ENCODE results near the gene IQGAP2. TPM values are rescaled to one million over a fixed set of nuclear protein-coding genes. Genes with fewer than 3 reads are reported as not detected.

IQGAP2 gene
- total RNA-seq, 6 donors from 2014 or later = 24.3 to 57.6 (median 28.9) TPM

- DNase-seq = no peak
- no peaks in the 10 kb centered on the region for H3K36me3 ChIP-seq
- no peak overlapping the region for H3K27ac ChIP-seq
- no peak for ATAC-seq (ENCODE audit: low FRiP score in 2 of 2)
- H3K4me3 ChIP-seq = no peak overlapping the region
- no peak for TF ChIP-seq POLR2A (IDR thresholded peaks at IDR 0.05)
- no peak for TF ChIP-seq CTCF (IDR thresholded peaks at IDR 0.05)
- no peak for TF ChIP-seq EP300 (IDR thresholded peaks at IDR 0.05)
- TF ChIP-seq POLR2AphosphoS5 (IDR thresholded peaks at IDR 0.05) = no peak
- H3K9me3 ChIP-seq = no peaks in the 10 kb centered on the region
- peaks cover 0 to 5% (median 0%) of the 10 kb centered on the region in 4 donors for H3K4me1 ChIP-seq
- H3K27me3 ChIP-seq = no peaks in the 10 kb centered on the region
These were observed 173.4 kb downstream of the IQGAP2 start for GRCh38 chr5:76576450-76576849.

DNA sequence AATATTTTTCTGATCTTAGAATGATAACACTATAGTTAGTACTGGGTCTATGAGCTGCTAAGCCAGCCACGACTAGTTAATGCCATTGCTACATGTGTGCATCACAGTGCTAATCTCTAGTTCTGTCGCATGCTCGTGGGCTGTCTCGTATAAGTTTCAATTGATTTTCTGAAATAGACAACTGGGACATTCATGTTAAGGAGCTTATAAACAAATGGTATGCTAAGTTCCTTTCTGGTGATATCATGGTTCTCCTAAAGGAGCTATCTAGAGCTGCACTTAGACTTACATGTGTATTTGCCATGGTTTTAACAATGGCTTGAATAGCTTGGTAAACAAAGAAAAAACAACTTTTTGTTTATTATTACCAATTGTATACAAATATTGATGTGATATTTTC, 173.9 kb downstream of the IQGAP2 start:
- no peaks in the 10 kb centered on the region for H3K9me3 ChIP-seq
- H3K27me3 ChIP-seq = no peaks in the 10 kb centered on the region
- H3K4me3 ChIP-seq = no peak overlapping the region
- WGBS, 2 donors = 86 to 88% methylated on average over 4 of the region's 4 CpGs
- no peak for DNase-seq
- no peak for ATAC-seq (ENCODE audit: low FRiP score in 2 of 2)
- no peak overlapping the region for H3K27ac ChIP-seq
- peaks cover 0 to 5% (median 0%) of the 10 kb centered on the region in 4 donors for H3K4me1 ChIP-seq
- H3K36me3 ChIP-seq = no peaks in the 10 kb centered on the region
- no peak for TF ChIP-seq POLR2A (IDR thresholded peaks at IDR 0.05)
- no peak for TF ChIP-seq CTCF (IDR thresholded peaks at IDR 0.05)
- TF ChIP-seq POLR2AphosphoS5 (IDR thresholded peaks at IDR 0.05) = no peak
- no peak for TF ChIP-seq EP300 (IDR thresholded peaks at IDR 0.05)

DNA sequence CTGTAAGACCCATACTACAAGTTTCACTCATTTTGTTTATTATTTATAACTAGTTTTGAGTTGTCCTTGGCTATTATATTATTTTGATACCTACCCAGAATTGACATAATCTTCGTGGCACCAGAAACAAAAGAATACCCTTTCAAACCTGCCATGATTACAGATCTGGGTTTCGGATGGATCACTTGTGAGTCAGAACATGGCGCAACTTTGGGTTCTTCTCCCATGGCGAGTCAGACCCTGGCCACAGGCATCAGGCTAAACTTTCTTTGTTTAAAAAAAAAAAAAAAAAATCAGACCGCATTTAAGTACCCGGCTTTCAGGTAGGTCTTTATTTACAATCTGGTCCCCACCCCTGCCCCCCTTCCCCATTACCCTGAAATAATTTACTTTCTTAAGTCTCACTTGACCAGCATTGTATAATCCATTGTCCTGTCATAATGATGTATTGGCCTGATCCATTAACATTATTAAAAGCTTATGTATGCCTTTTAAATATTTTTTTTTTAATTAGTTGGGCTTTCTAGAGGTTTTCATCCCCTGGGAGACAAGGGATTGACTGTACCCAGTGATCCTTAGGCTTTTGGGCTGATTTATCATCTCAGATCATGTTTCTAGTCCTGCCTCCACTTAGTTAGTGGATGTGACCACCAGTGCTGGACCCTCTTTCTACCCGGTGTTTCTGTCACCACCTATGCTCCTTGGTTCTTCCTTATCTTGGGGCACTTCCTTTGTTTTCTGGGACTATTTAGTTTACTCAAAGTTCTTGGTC, 176.3 kb downstream of the IQGAP2 start:
- 74 to 75% methylated on average over 7 of the region's 7 CpGs for WGBS, 2 donors
- no peak for DNase-seq
- peaks cover 0 to 6% (median 4%) of the 10 kb centered on the region in 4 donors for H3K4me1 ChIP-seq
- no peaks in the 10 kb centered on the region for H3K9me3 ChIP-seq
- H3K4me3 ChIP-seq = no peak overlapping the region
- H3K27ac ChIP-seq = no peak overlapping the region
- no peak for ATAC-seq (ENCODE audit: low FRiP score in 2 of 2)
- no peaks in the 10 kb centered on the region for H3K36me3 ChIP-seq
- TF ChIP-seq POLR2AphosphoS5 (IDR thresholded peaks at IDR 0.05) (no peak), POLR2A (IDR thresholded peaks at IDR 0.05) (no peak), EP300 (IDR thresholded peaks at IDR 0.05) (no peak), CTCF (IDR thresholded peaks at IDR 0.05) (no peak)
- no peaks in the 10 kb centered on the region for H3K27me3 ChIP-seq

GRCh38 chr5:76580981-76581380, 177.9 kb downstream of the IQGAP2 start:
- no peaks in the 10 kb centered on the region for H3K9me3 ChIP-seq
- TF ChIP-seq POLR2AphosphoS5 (IDR thresholded peaks at IDR 0.05) (no peak), EP300 (IDR thresholded peaks at IDR 0.05) (no peak), POLR2A (IDR thresholded peaks at IDR 0.05) (no peak), CTCF (IDR thresholded peaks at IDR 0.05) (no peak)
- no peaks in the 10 kb centered on the region for H3K36me3 ChIP-seq
- no peak overlapping the region for H3K27ac ChIP-seq
- H3K4me1 ChIP-seq = peaks cover 0 to 6% (median 4%) of the 10 kb centered on the region in 4 donors
- H3K4me3 ChIP-seq = no peak overlapping the region
- ATAC-seq (ENCODE audit: low FRiP score in 2 of 2) (no peak), DNase-seq (no peak)
- 94% methylated on average over 3 of the region's 3 CpGs for whole genome bisulfite sequencing, 2 donors
- H3K27me3 ChIP-seq = no peaks in the 10 kb centered on the region
